PC-9 (cell line): ENCODE data around the gene ATP6V1D. TPM values are rescaled to one million over a fixed set of nuclear protein-coding genes. Genes with fewer than 3 reads are reported as not detected.

Source experiments
- BruUV-seq: library from RNA; stranded (reverse); fragments of 400-500 nt; replicated peaks from 2 replicates; lab custom pipeline; 2021; lab: Mats Ljungman, UMichigan
- CTCF ChIA-PET: fragments of 300-600 bp; sonication (Branson Sonifier 250); formaldehyde crosslinking; loops from one replicate; lab custom pipeline; 2022; ENCODE audit warnings: antibody characterized with exemption; lab: Charles Lee
- POLR2A ChIA-PET: fragments of 300-600 bp; sonication (Branson Sonifier 250); formaldehyde crosslinking; loops from one replicate; lab custom pipeline; 2022; ENCODE audit warnings: antibody characterized with exemption; ENCODE audit not compliant: unreplicated experiment; lab: Charles Lee
- DNase-seq, 2 experiments: peaks; one replicate each; pipeline versions ENCODE4 v3.0.0 to v3.0.0-alpha.2; 2015 to 2022; ENCODE audit warnings: mixed read lengths in 1 of 2
- H2AFZ ChIP-seq: fragments of 200-600 bp; sonication (generic); 2 replicates; pipeline ENCODE4 v1.8.1; 2017; ENCODE audit warnings: antibody characterized with exemption
- H3F3A ChIP-seq: fragments of 200-600 bp; sonication (generic); 2 replicates; pipeline ENCODE4 v1.8.1; 2017; ENCODE audit warnings: antibody characterized with exemption, mild to moderate bottlenecking, low read depth; ENCODE audit not compliant: insufficient read depth
- H3K27ac ChIP-seq: fragments of 200-600 bp; sonication (generic); 2 replicates; pipeline ENCODE4 v1.6.1; 2016; ENCODE audit warnings: mixed run types
- H3K27me3 ChIP-seq: fragments of 200-600 bp; sonication (generic); 2 replicates; pipeline ENCODE4 v1.6.1; 2016; ENCODE audit warnings: low read depth, mixed run types; ENCODE audit not compliant: insufficient read depth
- H3K36me3 ChIP-seq: fragments of 200-600 bp; sonication (generic); 2 replicates; pipeline ENCODE4 v1.6.1; 2016; ENCODE audit warnings: low read depth, mixed run types
- H3K4me1 ChIP-seq: fragments of 200-600 bp; sonication (generic); replicated peaks from 2 replicates; pipeline ENCODE4 v1.6.1; 2016; ENCODE audit warnings: mixed run types; ENCODE audit not compliant: insufficient read depth
- H3K4me2 ChIP-seq: fragments of 200-600 bp; sonication (generic); 2 replicates; pipeline ENCODE4 v1.6.1; 2017; ENCODE audit warnings: mixed run types
- H3K4me3 ChIP-seq: fragments of 200-600 bp; sonication (generic); 2 replicates; pipeline ENCODE4 v1.6.1; 2016; ENCODE audit warnings: mixed run types
- H3K79me2 ChIP-seq: fragments of 200-600 bp; sonication (generic); 2 replicates; pipeline ENCODE4 v1.6.1; 2017; ENCODE audit warnings: low read depth, mixed run types
- H3K9me2 ChIP-seq: fragments of 200-600 bp; sonication (generic); 2 replicates; pipeline ENCODE4 v1.8.1; 2017; ENCODE audit warnings: mild to moderate bottlenecking; ENCODE audit not compliant: insufficient read depth
- H3K9me3 ChIP-seq: fragments of 200-600 bp; sonication (generic); 2 replicates; pipeline ENCODE4 v1.8.1; 2016; ENCODE audit warnings: low read depth; ENCODE audit not compliant: insufficient read depth
- H4K20me1 ChIP-seq: fragments of 200-600 bp; sonication (generic); 2 replicates; pipeline ENCODE4 v1.8.1; 2017; ENCODE audit not compliant: insufficient read depth
- CTCF ChIP-seq: fragments of 200-600 bp; sonication (generic); conservative IDR thresholded peaks from 2 replicates; pipeline ENCODE4 v1.6.1; 2017; ENCODE audit warnings: mixed run types, antibody characterized with exemption, mild to moderate bottlenecking, moderate library complexity
- EZH2 ChIP-seq: fragments of 200-600 bp; sonication (generic); IDR thresholded peaks from 2 replicates; pipeline ENCODE4 v1.8.0; 2017; ENCODE audit warnings: antibody characterized with exemption, low read depth
- intact Hi-C: fragments of 100-400 bp; cut with micrococcal nuclease; formaldehyde crosslinking; loops from one replicate; pipeline ENCODE4 v1.10.0; 2022; ENCODE audit not compliant: unreplicated experiment
- total RNA-seq: library from RNA; stranded (reverse); gene quantifications from 2 replicates; pipeline ENCODE4 v1.2.3, GENCODE V29; 2021

The ATP6V1D gene
- total RNA-seq, 1 experiment from 2014 or later, result 67.9 TPM

- Histone ChIP-seq H3K27me3 (no peaks in the 10 kb centered on the region), H3K4me1 (peaks cover 6% of the 10 kb centered on the region), H3K27ac (no peak overlapping the region), H3K79me2 (no peaks in the 10 kb centered on the region), H3F3A (peaks cover 34% of the 10 kb centered on the region), H3K36me3 (peaks cover 23% of the 10 kb centered on the region; the same call in 1 of the 2 replicates), H3K4me2 (no peak overlapping the region), H2AFZ (no peak overlapping the region), H3K4me3 (no peak overlapping the region), H4K20me1 (no peaks in the 10 kb centered on the region), H3K9me2 (no peaks in the 10 kb centered on the region), H3K9me3 (no peaks in the 10 kb centered on the region)
- intact Hi-C loops, result no loop called here
- no TSS peak for BruUV-seq
- DNase-seq, result no peak
- TF ChIP-seq CTCF (no peak), EZH2 (no peak)
- ChIA-PET CTCF (no interaction called here), POLR2A (interaction anchor here (0.5 kb wide), 1 partner anchor 432 kb away, joined by 9 read pairs; no protein-coding TSS in a partner anchor)
These were observed 30.4 kb upstream of the ATP6V1D start for GRCh38 chr14:67389811-67390534.

DNA sequence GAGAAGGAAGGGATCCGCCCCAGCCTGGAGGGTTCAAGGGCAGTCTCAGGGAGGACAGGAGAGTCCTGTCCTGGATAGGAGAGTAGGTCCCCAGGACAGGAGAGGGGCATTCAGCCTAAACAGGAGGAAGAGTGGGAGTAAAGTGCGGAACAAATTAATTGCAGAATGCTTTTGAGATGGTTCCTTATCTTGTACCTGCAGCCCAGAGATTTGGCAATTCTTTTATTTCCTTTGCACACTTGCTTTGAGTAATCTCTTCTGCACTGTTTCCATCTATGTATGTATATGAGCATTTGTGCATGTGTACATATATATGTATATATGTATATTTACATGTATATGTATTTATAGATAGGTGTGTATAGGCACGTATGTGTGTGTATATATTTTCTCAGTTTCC lies 29.7 kb upstream of the ATP6V1D start:
- Histone ChIP-seq H3K4me1 (peaks cover 11% of the 10 kb centered on the region), H3K36me3 (peaks cover 21% of the 10 kb centered on the region; the same call in 1 of the 2 replicates), H3K9me2 (no peaks in the 10 kb centered on the region), H4K20me1 (no peaks in the 10 kb centered on the region), H3K79me2 (no peaks in the 10 kb centered on the region), H3K9me3 (no peaks in the 10 kb centered on the region), H3K4me3 (no peak overlapping the region), H2AFZ (no peak overlapping the region), H3F3A (peaks cover 40% of the 10 kb centered on the region), H3K27ac (no peak overlapping the region), H3K4me2 (no peak overlapping the region), H3K27me3 (no peaks in the 10 kb centered on the region)
- ChIA-PET CTCF (no interaction called here), POLR2A (no interaction called here)
- no TSS peak for BruUV-seq
- DNase-seq, result no peak
- intact Hi-C loops, result no loop called here
- TF ChIP-seq CTCF, result no peak
- no peak for TF ChIP-seq EZH2

GRCh38 chr14:67387195-67387594 lies 27.6 kb upstream of the ATP6V1D start:
- intact Hi-C loops, result no loop called here
- no peak for DNase-seq
- TF ChIP-seq EZH2, result no peak
- TF ChIP-seq CTCF, result no peak
- Histone ChIP-seq H3K9me2 (no peaks in the 10 kb centered on the region), H3F3A (peaks cover 59% of the 10 kb centered on the region), H3K36me3 (peaks cover 37% of the 10 kb centered on the region), H3K4me1 (peaks cover 13% of the 10 kb centered on the region), H4K20me1 (no peaks in the 10 kb centered on the region), H3K27me3 (no peaks in the 10 kb centered on the region), H3K27ac (no peak overlapping the region), H3K4me3 (no peak overlapping the region), H3K79me2 (no peaks in the 10 kb centered on the region), H2AFZ (no peak overlapping the region), H3K4me2 (no peak overlapping the region), H3K9me3 (no peaks in the 10 kb centered on the region)
- CTCF ChIA-PET, result no interaction called here
- POLR2A ChIA-PET, result no interaction called here
- no TSS peak for BruUV-seq
